ENCODE results near the gene ZNF738.
"Not testable (repeated sequence)": the region's sequence is repeated elsewhere in the genome, so short reads cannot be mapped to it uniquely, and the experiment has no call there.

The ZNF738 gene

DNA sequence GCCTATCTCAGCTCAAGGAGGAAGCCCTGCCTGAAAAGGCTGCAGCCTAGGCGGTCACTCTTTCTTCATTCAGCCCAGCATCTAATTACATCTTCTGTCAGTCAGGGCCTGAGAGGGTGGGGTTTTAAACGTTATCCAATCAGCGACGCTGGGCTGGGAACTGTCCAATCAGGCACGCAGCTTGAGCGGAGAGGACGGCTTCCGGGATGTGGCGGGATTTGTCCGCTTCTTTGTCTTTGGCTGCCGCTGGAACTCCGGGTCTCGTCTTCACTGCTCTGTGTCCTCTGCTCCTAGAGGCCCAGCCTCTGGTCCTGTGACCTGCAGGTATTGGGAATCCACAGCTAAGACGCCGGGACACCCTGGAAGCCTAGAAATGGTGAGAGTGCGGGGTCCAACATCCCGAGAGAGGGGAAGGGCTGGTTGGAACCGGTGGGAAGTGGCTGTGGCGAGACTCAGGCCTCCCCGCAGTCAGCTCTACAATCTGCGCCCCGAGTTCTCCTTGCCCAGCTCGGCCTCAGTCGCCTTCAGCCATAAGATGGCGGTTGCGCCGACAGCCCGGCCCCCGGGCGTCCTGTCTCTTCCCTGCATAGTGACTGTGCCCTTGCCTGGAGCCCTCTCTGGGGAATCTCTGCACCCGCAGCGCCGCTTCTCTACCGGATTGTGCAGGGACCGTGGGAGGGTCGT is at the start of gene ZNF738:
ZNF738 (plus strand) TSS at position 233 of the 684 bp plus-strand sequence; CDS start at position 374, 141 bp downstream.
- DNase-seq (ENCODE audit: low read depth, low spot score) = peak; percentile 88

DNA sequence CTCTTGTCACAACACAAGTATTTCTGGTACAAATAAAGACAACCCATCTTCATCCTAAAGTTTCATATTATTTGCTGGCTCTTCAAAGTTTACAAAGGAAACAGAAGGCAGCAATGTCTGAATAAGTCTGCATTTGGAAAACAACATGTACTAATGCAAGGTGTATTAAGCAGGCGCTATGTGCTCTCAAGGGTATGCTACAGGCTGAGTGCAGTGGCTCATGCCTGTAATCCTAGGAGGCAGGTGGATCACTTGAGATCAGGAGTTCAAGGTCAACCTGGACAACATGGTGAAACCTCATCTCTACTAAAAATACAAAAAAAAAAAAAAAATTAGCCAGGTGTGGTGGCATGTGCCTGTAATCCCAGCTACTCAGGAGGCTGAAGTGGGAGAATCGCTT is 46.0 kb upstream of the ZNF738 start:
- DNase-seq (ENCODE audit: low read depth, low spot score) = not testable (repeated sequence)

- DNase-seq (ENCODE audit: low read depth, low spot score) = no peak
These were observed 44.1 kb upstream of the ZNF738 start for GRCh38 chr19:21314676-21315075.

DNA sequence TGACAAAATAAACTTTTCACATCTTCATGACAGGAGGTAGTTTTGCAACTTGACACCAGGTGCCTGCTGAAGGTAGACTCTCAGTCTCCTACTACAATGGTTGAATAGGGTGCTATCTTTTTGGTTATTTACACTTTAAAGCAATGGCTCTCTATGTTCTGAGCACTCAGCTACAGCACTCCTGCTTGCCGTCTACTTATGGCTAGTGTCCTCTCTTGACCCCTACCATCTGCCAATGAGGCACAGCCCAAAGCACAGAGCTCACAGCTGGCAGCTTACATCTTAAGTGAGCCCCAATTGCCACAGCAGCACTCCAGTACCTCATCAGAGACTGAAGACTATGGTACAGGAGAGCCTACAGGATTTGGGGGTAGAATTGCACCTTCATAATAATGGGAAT is 41.0 kb upstream of the ZNF738 start:
- DNase-seq (ENCODE audit: low read depth, low spot score) = no peak

DNA sequence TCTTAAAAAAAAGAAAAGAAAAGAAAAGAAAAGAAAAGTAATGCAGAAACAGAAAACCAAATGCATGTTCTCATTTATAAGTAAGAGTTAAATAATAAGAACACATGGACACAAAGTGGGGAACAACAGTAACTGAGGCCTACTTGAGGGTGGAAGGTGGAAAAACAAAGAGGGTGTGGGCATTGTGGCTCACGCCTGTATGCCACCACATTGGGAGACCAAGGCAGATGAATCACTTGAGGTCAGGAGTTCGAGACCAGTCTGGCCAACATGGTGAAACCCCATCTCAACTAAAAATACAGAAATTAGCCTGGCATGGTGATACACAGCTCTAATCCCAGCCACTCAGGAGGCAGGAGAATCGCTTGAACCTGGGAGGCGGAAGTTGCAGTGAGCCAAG is 37.7 kb upstream of the ZNF738 start:
- no peak for DNase-seq (ENCODE audit: low read depth, low spot score)

- no peak for DNase-seq (ENCODE audit: low read depth, low spot score)
These were observed 36.8 kb upstream of the ZNF738 start for GRCh38 chr19:21321996-21322395.

DNA sequence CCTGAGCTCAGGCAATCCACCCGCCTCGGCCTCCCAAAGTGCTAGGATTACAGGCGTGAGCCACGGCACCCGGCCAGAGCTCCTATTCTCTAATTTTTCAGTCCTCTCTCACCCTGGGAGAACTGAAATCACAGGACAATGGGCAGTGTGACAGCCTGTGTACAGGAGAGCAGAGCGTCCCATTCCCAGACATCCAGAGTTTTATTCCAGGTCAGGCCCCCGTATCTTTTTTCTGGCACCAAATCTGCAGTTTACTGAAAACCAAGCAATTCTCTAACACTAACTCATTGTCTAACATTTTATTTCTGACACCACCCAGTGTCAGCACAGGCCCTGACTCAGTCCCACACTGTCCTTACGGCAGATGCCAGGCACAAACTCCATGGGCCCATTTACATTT is 36.3 kb upstream of the ZNF738 start:
- no peak for DNase-seq (ENCODE audit: low read depth, low spot score)

- DNase-seq (ENCODE audit: low read depth, low spot score) = no peak
These were observed 35.8 kb upstream of the ZNF738 start for GRCh38 chr19:21323000-21323399.

DNA sequence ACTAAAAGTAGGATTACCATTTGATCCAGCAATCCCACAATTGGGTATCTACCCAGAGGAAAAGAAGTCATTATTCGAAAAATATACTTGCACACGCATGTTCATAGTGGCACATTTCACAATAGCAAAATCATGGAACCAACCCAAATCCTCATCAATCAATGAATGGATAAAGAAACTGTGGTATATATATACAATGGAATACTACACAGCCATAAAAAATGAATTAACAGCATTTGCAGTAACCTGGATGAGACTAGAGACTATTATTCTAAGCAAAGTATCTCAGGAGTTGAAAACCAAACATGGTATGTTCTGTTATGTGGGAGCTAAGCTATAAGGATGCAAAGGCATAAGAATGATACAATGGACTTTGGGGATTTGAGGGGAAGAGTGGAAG is 32.6 kb upstream of the ZNF738 start:
- DNase-seq (ENCODE audit: low read depth, low spot score) = no peak

DNA sequence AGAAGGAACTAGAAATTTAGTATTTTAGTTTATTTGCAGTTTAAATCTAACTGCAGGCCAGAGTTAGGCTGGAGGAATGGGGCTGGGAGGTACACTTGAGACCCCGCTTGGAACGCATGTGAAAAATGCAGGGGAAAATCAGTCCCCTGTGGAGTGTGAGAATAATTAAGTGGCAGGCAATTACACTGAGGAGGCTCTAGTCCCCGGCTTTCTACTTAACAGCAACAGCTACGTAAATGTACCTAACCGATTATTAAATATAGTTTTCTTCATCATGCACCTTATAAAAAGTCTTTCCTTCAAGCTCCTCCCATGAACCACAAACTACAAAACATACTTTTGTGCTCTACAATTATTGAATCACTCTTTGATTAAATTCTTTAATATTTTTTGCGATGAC is 30.4 kb upstream of the ZNF738 start:
- DNase-seq (ENCODE audit: low read depth, low spot score) = no peak

GRCh38 chr19:21328885-21329605 is 29.8 kb upstream of the ZNF738 start, which contains the start of gene ZNF708:
TSS of gene ZNF708 (minus strand) at chr19:21329410. CDS start at chr19:21329212, 198 bp downstream.
- peak; percentile 64 for DNase-seq (ENCODE audit: low read depth, low spot score)

- no peak for DNase-seq (ENCODE audit: low read depth, low spot score)
These were observed 23.1 kb upstream of the ZNF738 start for GRCh38 chr19:21335721-21336120.

GRCh38 chr19:21344841-21345240 is 14.0 kb upstream of the ZNF738 start:
- DNase-seq (ENCODE audit: low read depth, low spot score) = not testable (repeated sequence)

- DNase-seq (ENCODE audit: low read depth, low spot score) = no peak
These were observed 6.0 kb upstream of the ZNF738 start for GRCh38 chr19:21352830-21353229.

GRCh38 chr19:21362291-21362690 is 3.5 kb downstream of the ZNF738 start:
- DNase-seq (ENCODE audit: low read depth, low spot score) = no peak

GRCh38 chr19:21383980-21384582 is 25.3 kb downstream of the ZNF738 start:
- DNase-seq (ENCODE audit: low read depth, low spot score) = no peak

DNA sequence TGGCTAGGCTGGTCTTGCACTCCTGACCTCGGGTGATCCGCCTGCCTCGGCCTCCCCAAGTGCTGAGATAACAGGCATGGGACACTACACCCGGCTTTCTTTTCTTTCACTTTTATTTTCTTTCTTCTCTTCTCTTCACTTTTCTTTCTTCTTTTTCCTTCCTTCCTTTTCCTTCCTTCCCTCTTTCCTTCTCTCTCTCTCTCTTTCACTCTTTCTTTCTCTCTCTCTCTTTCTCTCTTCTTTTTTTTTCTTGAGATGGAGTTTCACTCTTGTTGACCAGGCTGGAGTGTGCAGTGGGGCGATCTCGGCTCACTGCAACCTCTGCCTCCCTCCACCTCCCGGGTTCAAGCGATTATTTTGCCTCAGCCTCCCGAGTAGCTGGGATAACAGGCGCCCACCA is 37.3 kb downstream of the ZNF738 start:
- DNase-seq (ENCODE audit: low read depth, low spot score) = no peak

DNA sequence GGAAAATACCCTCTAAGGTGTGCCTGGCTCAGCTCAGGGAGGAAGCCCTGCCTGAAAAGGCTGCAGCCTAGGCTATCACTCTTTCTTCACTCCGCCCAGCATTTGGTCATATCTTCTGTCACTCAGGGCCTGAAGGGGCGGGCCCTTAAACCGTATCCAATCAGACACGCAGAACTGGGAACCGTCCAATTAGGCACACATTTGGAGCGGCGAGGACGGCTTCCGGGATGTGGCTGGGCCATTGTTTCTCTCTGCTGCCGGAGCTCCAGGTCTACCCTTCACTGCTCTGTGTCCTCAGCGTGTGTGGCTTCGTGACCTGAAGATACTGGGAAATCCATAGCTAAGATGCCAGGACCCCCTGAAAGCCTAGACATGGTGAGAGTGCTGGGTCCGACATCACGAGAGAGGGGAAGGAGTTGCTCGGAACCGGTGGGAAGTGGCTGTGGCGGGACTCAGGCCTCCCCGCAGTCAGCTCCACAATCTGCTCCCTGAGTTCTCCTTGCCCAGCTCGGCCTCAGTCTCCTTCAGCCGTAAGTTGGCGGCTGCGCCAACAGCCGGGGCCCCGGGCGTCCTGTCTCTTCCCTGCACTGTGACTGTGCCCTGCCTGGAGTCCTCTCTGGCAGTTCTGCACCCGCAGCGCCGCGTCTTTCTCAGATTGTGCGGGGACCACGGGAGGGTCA is 38.2 kb downstream of the ZNF738 start, which contains the start of gene ZNF493:
ZNF493 (plus strand) TSS at position 241 of the 680 bp plus-strand sequence; CDS start at position 346, 105 bp downstream.
- DNase-seq (ENCODE audit: low read depth, low spot score) = peak; percentile 86

DNA sequence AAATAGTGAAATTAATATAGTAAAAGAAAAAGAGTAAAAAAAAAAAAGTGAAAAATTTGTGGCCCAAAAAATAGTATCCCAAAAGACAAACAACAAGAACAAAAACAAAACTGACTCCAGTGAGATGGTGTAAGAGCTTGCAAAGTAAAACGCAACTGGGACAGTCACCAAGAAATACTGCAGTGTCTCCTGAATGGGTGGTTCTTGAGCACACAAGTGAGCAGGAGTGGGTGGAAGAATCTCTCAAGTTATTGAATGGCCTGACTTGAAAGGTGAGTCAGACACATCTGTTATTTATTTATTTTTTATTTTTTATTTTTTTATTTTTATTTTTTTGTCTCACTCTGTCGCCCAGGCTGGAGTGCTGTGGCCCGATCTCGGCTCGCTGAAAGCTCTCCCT is 40.1 kb downstream of the ZNF738 start:
- no peak for DNase-seq (ENCODE audit: low read depth, low spot score)

- no peak for DNase-seq (ENCODE audit: low read depth, low spot score)
These were observed 43.6 kb downstream of the ZNF738 start for GRCh38 chr19:21402303-21402985.

- no peak for DNase-seq (ENCODE audit: low read depth, low spot score)
These were observed 51.4 kb downstream of the ZNF738 start for GRCh38 chr19:21410166-21410565.

All from smooth muscle cell of the brain vasculature (primary cell).